ENCODE results near the gene FBXW8. TPM values are rescaled to one million over a fixed set of nuclear protein-coding genes. Genes with fewer than 3 reads are reported as not detected.

The FBXW8 gene
- polyA plus RNA-seq, 6 donors from 2014 or later = 7.4 to 15.3 (median 10.9) TPM

DNA sequence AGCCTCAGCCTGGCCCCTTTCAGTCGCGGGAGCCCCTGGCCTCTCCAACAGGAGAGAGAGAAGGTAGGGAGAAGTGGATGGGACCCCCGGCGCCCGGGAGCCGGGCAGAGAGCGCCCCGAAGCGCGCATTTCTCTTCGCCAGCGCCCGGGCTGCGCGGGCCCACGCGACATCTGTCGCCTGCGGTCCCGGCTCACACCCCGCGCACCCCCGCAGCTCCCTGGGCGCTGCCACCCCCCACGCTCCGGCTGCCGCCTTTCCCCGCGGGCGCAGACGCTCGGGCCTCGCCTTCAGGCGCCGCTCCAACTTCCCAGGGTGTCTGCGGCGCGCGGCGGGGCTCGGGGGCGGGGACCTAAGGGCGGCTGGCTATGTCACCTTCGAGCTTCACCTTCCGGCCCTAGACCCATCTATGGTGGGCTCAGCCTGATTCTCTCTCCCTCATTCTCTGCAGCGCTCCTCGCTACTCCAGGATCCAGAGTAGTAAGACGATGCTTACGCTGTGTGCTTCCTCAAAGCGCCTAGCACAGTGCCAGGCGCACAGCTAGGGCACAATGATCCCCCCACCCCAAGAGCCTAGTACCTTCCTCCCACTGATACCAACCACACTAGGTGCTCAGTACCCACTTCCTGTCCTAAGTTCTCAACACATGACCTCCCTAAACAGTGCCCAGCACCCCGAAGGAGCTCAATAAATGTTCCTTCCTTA is 31.1 kb upstream of the FBXW8 start:
- DNase-seq = peak; percentile 18
- Mint-ChIP-seq H3K27ac (peak overlapping the region in 4 of 6 donors; percentile 75 to 89 (median 86)), H3K27me3 (peaks cover 35 to 63% (median 40%) of the 10 kb centered on the region in 3 donors)

DNA sequence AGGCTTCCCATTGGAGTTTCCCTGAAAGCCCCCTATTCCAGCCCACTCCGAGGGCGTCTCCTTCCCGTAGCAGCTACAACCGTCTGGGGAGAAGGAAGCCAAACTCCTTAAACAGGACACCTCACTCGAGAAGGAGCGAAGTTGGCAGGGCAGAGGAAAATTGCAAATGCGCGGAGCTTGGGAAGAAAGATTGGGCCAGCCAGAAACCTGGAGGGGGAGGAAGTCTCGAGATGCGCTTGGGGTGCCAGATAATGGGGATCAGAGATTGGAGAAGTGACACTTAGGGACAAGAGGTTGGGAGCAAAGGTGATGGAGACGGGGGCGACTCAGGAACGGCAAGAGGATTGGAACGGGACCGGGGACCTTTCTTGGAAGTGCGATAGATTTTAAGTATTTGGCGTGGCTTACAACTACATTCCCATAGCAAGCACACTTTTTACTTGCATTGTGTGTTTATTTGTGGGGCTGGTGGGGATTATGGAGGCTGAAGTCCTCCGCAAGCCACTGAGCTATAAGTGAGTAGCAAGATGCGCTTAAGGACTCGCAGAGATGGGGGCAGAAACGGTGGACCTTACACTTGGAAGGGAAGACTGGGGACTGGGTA is 30.4 kb upstream of the FBXW8 start:
- peaks cover 0 to 16% of the 10 kb centered on the region in 2 donors for H3K36me3 Mint-ChIP-seq
- no peaks in the 10 kb centered on the region for H3K9me3 Mint-ChIP-seq
- peak overlapping the region; percentile 6 to 90 (median 83) for H3K27ac Mint-ChIP-seq
- no peak for DNase-seq
- peak overlapping the region; percentile 83 to 95 (median 92) for H3K4me3 Mint-ChIP-seq
- ATAC-seq (ENCODE audit: low read depth in 2 of 2) = no peak
- peaks cover 39 to 50% (median 41%) of the 10 kb centered on the region in 3 donors for H3K4me1 Mint-ChIP-seq
- H3K27me3 Mint-ChIP-seq = peaks cover 35 to 63% (median 43%) of the 10 kb centered on the region in 3 donors

More for the DNA sequence above, 31.1 kb upstream of the FBXW8 start:
- Mint-ChIP-seq H3K4me1 (peaks cover 37 to 50% (median 37%) of the 10 kb centered on the region in 3 donors), H3K36me3 (peaks cover 0 to 16% of the 10 kb centered on the region in 2 donors), H3K4me3 (peak overlapping the region; percentile 83 to 95 (median 92)), H3K9me3 (peaks cover 0 to 4% (median 0%) of the 10 kb centered on the region in 7 donors)
- ATAC-seq (ENCODE audit: low read depth in 2 of 2) = peak; percentile 13 to 14

DNA sequence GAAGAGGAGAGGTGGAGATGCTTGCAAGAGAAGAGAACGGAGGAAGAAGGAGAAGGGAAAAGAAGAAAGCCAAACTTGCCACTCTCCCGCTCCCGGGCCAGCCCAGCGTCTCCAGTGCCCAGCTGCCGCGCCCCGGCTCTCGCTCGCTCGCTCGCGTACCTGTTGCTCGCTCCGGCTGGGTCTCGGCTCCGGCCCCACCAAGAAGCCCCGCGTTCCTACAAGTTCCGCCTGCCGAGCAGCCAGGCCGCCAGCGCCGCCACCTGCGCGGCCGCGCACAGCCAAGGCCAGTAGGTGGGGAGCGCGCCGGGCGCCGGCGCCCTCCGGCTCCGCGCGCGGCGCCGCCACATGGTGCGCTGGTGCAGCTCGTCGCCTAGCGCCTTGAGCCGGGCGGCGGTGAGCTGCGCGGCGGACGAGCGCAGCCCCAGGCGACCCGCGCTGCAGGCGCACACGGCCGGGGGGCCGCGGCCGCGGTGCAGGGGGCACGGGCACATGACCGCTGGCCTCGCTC is 29.9 kb upstream of the FBXW8 start:
- Mint-ChIP-seq H3K27me3 (peaks cover 35 to 63% (median 43%) of the 10 kb centered on the region in 3 donors), H3K36me3 (peaks cover 0 to 16% of the 10 kb centered on the region in 2 donors), H3K4me1 (peaks cover 40 to 50% (median 41%) of the 10 kb centered on the region in 3 donors), H3K9me3 (no peaks in the 10 kb centered on the region), H3K27ac (peak overlapping the region in 4 of 6 donors; percentile 48 to 90 (median 84)), H3K4me3 (peak overlapping the region; percentile 83 to 95 (median 92))
- DNase-seq (peak; percentile 64), ATAC-seq (ENCODE audit: low read depth in 2 of 2) (peak; percentile 73 to 76)

DNA sequence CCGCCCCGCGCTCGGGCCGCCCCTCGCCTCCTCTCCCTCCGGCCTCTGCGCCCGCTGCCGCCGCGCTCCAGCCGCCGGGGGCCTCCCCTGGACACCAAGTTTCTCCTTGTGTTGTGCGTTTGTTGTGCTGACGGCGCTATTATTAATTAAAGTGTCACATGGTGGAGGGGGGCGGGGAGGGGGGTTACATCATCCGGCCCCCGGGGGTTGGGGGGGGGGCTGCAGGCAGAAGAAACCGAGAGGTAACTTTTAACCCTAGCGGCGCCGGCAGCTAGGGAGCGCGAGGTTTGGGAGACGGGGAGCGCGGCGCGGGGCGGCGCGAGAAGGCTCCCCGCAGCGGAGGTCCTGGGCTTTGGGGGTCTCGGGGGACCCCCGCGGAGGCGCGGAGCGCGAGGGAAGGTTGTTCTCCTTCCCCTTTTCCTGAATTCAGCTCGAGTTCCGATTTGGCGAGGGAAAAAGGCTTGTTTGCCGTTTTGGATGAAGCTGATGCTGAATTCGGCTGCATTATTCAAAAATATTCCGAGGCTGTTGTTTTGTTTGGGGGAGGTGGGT is 29.3 kb upstream of the FBXW8 start, which contains the start of gene HRK:
TSS of gene HRK (minus strand) at position 117 of the 552 bp plus-strand sequence. CDS start 134 bp downstream, outside the sequence.
- H3K4me3 Mint-ChIP-seq = peak within 1 kb of the TSS; percentile 83 to 95 (median 92)
- H3K4me1 Mint-ChIP-seq = peaks cover 40 to 47% (median 41%) of the 10 kb centered on the region in 3 donors
- H3K27me3 Mint-ChIP-seq = peaks cover 35 to 58% (median 43%) of the 10 kb centered on the region in 3 donors
- peak; percentile 20 for DNase-seq
- ATAC-seq (ENCODE audit: low read depth in 2 of 2) = peak; percentile 13 to 20
- peak within 1 kb of the TSS; percentile 44 to 90 (median 83) for H3K27ac Mint-ChIP-seq
- H3K36me3 Mint-ChIP-seq = peaks cover 0 to 16% of the 10 kb centered on the region in 2 donors
- H3K9me3 Mint-ChIP-seq = no peaks in the 10 kb centered on the region

DNA sequence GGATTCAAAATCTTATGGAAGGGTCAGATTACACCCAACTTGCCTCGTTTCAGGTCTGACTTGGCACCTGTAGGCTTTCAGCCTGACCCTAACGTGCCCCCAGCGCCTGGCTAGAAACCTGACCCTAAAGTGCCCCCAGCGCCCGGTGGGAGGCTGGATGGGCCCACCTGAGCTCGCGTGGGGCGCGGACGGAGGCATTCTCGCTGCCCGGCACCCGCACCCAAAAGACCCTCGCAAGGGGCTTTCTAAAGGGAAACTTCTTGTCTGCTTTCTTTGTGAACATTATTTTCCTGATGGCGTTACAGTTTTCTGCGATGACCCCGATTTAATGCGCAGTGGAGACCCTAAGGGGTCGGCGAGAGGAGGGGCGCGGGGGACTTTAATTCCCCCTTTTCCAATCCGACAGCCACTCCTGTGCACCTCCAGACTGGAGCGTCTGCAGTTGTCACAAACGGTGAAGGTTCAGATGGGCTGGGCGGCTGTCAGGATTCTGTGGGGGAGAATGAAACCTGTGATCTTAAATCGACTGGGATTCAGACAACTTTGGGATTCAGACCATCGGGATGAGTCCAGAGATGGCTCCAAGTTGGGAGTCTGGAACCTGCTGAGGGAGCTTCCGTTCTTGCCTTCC is 28.8 kb upstream of the FBXW8 start:
- Mint-ChIP-seq H3K27me3 (peaks cover 35 to 52% (median 43%) of the 10 kb centered on the region in 3 donors), H3K27ac (peak overlapping the region in 4 of 6 donors; percentile 44 to 75 (median 54))

DNA sequence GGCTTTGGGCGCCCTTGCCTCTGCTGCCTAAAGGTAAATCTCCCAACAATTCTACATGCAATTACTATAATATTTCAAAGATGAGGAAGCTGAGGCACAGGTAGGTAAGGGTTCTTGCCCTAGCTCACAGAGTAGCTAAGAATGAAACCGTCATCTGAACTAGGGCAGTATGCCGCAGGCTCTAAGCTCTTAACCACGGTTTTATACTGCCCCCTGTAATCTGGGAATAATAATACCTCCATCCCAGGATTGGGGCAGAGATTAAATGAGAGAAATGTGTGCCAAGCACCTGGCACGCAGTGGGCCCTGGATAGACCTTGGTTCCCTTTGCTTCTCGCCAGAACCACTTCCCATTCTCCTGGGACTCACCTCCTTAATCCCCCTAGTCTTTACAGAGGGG is 28.0 kb upstream of the FBXW8 start:
- Mint-ChIP-seq H3K36me3 (peaks cover 0 to 16% of the 10 kb centered on the region in 2 donors), H3K4me1 (peaks cover 40 to 44% (median 41%) of the 10 kb centered on the region in 3 donors), H3K4me3 (peak overlapping the region; percentile 22 to 89 (median 80)), H3K9me3 (no peaks in the 10 kb centered on the region), H3K27ac (peak overlapping the region in 3 of 6 donors; percentile 49 to 75 (median 71)), H3K27me3 (peaks cover 35 to 52% (median 38%) of the 10 kb centered on the region in 3 donors)
- DNase-seq = peak; percentile 35
- ATAC-seq (ENCODE audit: low read depth in 2 of 2) = peak; percentile 29 to 38

More for the DNA sequence above, 28.8 kb upstream of the FBXW8 start:
- ATAC-seq (ENCODE audit: low read depth in 2 of 2) (no peak), DNase-seq (no peak)
- H3K4me3 Mint-ChIP-seq = peak overlapping the region; percentile 73 to 89 (median 84)
- no peaks in the 10 kb centered on the region for H3K9me3 Mint-ChIP-seq
- peaks cover 40 to 44% (median 41%) of the 10 kb centered on the region in 3 donors for H3K4me1 Mint-ChIP-seq
- H3K36me3 Mint-ChIP-seq = peaks cover 0 to 16% of the 10 kb centered on the region in 2 donors

DNA sequence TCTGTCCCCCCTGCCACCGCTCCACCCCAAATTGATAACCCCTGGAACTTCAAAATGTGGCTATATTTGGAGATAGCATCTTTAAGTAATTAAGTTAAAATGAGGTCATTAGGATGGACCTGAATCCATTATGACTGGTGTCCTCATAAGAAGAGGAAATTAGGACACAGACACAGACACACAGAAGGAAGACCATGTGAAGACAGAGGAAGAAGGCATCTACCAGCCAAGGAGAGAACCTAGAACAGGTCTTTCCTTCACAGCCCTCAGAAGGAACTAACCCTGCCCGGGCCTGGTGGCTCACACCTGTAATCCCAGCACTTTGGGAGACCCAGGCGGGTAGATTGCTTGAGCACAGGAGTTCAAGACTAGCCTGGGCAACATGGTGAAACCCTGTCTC is 25.9 kb upstream of the FBXW8 start:
- Mint-ChIP-seq H3K36me3 (peaks cover 0 to 7% of the 10 kb centered on the region in 2 donors), H3K27ac (peak overlapping the region in 5 of 6 donors; percentile 23 to 80 (median 70)), H3K4me1 (peaks cover 24 to 27% (median 26%) of the 10 kb centered on the region in 3 donors), H3K4me3 (peak overlapping the region in 1 of 8 donors; percentile 25), H3K27me3 (peaks cover 23 to 38% (median 28%) of the 10 kb centered on the region in 3 donors), H3K9me3 (no peaks in the 10 kb centered on the region)
- ATAC-seq (ENCODE audit: low read depth in 2 of 2) (no peak), DNase-seq (no peak)

DNA sequence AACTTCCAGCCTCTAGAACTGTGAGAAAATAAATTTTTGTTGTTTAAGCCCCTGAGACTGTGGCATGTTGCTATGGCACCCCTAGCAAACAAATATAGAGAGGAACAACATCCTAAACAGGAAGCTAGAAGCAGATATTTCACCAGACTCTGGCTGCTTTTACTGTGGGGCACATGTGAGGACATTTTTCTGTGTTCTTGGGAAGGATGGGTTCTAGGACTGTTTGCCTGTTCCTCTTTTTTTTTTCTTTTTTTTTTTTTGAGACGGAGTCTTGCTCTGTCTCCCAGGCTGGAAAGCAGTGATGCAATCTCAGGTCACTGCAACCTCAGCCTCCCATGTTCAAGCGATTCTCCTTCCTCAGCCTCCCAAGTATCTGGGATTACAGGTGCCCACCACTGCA is 25.3 kb upstream of the FBXW8 start:
- ATAC-seq (ENCODE audit: low read depth in 2 of 2) (peak; percentile 59 to 60), DNase-seq (peak; percentile 61)
- peaks cover 17 to 32% (median 23%) of the 10 kb centered on the region in 3 donors for H3K27me3 Mint-ChIP-seq
- peak overlapping the region in 1 of 8 donors; percentile 25 for H3K4me3 Mint-ChIP-seq
- peaks cover 0 to 5% of the 10 kb centered on the region in 2 donors for H3K36me3 Mint-ChIP-seq
- peaks cover 0 to 5% (median 0%) of the 10 kb centered on the region in 7 donors for H3K9me3 Mint-ChIP-seq
- peak overlapping the region in 3 of 6 donors; percentile 62 to 87 (median 80) for H3K27ac Mint-ChIP-seq
- H3K4me1 Mint-ChIP-seq = peaks cover 17 to 20% (median 20%) of the 10 kb centered on the region in 3 donors

DNA sequence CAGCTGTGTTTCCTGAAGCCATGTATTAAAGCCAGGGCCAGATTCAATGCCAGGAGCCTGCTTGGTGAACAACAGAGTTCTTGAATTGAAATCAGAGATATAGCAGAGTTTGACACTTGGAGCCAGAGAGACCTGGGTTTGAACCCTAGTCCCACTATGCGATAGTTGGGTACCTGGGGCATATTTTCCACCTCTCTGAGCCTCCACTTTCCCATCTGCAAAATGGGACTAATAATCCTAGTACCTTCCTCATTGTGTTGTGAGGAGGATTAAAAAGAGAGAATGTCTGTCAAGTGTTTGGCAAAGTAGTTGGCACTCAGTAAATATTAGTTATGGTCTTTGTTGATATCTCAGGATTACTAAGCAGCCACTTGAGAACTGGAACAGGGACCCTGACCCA is 23.5 kb upstream of the FBXW8 start:
- Mint-ChIP-seq H3K9me3 (peaks cover 0 to 8% (median 2%) of the 10 kb centered on the region in 7 donors), H3K27ac (peak overlapping the region in 2 of 6 donors; percentile 44 to 69), H3K4me3 (no peak overlapping the region), H3K36me3 (no peaks in the 10 kb centered on the region), H3K27me3 (peaks cover 11 to 22% (median 13%) of the 10 kb centered on the region in 3 donors), H3K4me1 (peaks cover 8 to 10% (median 9%) of the 10 kb centered on the region in 3 donors)
- ATAC-seq (ENCODE audit: low read depth in 2 of 2) (no peak), DNase-seq (no peak)

DNA sequence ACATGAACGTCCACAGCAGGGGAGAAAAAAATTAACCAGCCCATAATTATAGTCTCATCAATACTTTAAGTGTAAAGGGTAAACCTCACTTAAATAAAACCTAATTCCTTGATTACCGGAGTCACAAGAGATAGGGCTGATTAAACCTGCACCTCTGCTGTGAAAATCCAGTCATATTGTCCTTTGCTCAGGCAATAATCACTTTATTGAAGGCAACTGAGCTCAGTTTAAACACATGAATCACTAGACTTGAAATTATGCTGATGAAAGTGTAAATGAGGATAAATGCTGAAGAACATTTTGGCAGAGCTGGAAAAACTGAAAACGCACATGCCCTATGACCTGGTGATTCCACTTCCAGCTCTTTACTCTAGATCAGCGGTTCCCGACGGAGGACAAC is 22.9 kb upstream of the FBXW8 start:
- peaks cover 3 to 4% (median 3%) of the 10 kb centered on the region in 3 donors for H3K4me1 Mint-ChIP-seq
- H3K27ac Mint-ChIP-seq = peak overlapping the region in 1 of 6 donors; percentile 44
- peaks cover 5 to 15% (median 6%) of the 10 kb centered on the region in 3 donors for H3K27me3 Mint-ChIP-seq
- no peak for ATAC-seq (ENCODE audit: low read depth in 2 of 2)
- peaks cover 0 to 8% (median 2%) of the 10 kb centered on the region in 7 donors for H3K9me3 Mint-ChIP-seq
- H3K36me3 Mint-ChIP-seq = no peaks in the 10 kb centered on the region
- no peak for DNase-seq
- H3K4me3 Mint-ChIP-seq = no peak overlapping the region

DNA sequence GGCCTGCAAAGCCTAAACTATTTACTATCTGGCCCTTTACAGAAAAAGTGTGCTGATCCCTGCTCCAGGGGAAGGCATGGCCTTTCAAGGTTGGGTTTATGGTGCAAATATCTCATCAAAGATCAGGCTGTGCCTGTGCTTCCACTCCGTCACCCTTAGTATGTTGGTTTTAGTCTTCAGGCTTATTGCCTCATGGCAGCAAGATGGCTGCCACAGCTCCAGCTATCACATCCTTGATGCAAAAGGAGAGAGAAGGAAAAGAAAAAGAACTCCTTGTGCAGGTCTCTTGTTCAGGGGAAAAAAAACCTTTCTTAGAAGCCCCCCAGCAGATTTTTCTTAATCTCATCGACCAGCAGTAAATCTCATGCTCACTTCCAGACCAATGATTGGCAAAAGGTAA is 20.4 kb upstream of the FBXW8 start:
- no peak overlapping the region for H3K27ac Mint-ChIP-seq
- H3K36me3 Mint-ChIP-seq = no peaks in the 10 kb centered on the region
- ATAC-seq (ENCODE audit: low read depth in 2 of 2) (no peak), DNase-seq (no peak)
- H3K9me3 Mint-ChIP-seq = peaks cover 0 to 8% (median 2%) of the 10 kb centered on the region in 7 donors
- H3K4me1 Mint-ChIP-seq = peaks cover 0 to 1% (median 0%) of the 10 kb centered on the region in 3 donors
- H3K4me3 Mint-ChIP-seq = no peak overlapping the region
- H3K27me3 Mint-ChIP-seq = peaks cover 0 to 13% (median 0%) of the 10 kb centered on the region in 3 donors

DNA sequence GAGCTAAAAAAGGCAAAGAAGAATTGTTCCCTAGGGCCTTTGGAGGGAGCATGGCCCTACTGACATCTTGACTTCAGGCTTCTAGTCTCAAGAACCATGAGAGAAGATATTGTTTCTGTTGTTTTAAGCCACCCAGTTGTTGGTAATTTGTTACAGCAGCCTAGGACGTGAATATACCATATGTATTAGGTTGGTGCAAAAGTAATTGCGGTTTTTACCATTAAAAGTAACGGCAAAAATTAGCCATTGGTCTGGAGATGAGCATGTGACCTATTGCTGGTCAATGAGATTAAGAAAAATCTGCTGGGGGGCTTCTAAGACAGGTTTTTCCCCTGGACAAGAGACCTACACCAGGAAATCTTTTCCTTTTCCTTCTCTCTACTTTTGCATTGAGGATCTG is 19.7 kb upstream of the FBXW8 start:
- Mint-ChIP-seq H3K27me3 (peaks cover 0 to 13% (median 0%) of the 10 kb centered on the region in 3 donors), H3K4me1 (no peaks in the 10 kb centered on the region), H3K4me3 (no peak overlapping the region), H3K36me3 (no peaks in the 10 kb centered on the region), H3K27ac (no peak overlapping the region), H3K9me3 (peaks cover 0 to 8% (median 2%) of the 10 kb centered on the region in 7 donors)
- ATAC-seq (ENCODE audit: low read depth in 2 of 2) (no peak), DNase-seq (no peak)

Measured in naive B cell (primary cell).